Embryonic facial prominence (tissue), 1 donor: ENCODE results near the gene KDELR1.
A peak's percentile ranks its signal among the peaks of the same experiment; 100 is the strongest.

Experiments used
- DNase-seq: peaks from one replicate; pipeline ENCODE4 v3.0.0-alpha.2; 2016; ENCODE audit errors: extremely low spot score

The KDELR1 gene

GRCh38 chr19:48391100-48392005, at the start of gene KDELR1:
TSS of gene KDELR1 (minus strand) at chr19:48391551. CDS start at chr19:48391358, 193 bp downstream.
- peak; percentile 80 for DNase-seq

- no peak for DNase-seq
Measured at GRCh38 chr19:48436586-48436985, 45.2 kb upstream of the KDELR1 start.

- DNase-seq, result no peak
Measured at GRCh38 chr19:48433337-48433736, 42.0 kb upstream of the KDELR1 start.

GRCh38 chr19:48428670-48429069, 37.3 kb upstream of the KDELR1 start:
- DNase-seq, result no peak

GRCh38 chr19:48424694-48425219, 33.4 kb upstream of the KDELR1 start:
- DNase-seq, result no peak

- no peak for DNase-seq
Measured at GRCh38 chr19:48421548-48421947, 30.2 kb upstream of the KDELR1 start.

- no peak for DNase-seq
Measured at GRCh38 chr19:48419158-48419920, 28.0 kb upstream of the KDELR1 start.

- DNase-seq, result no peak
Measured at GRCh38 chr19:48418317-48419064, 27.1 kb upstream of the KDELR1 start.

GRCh38 chr19:48417421-48417820, 26.1 kb upstream of the KDELR1 start:
- DNase-seq, result no peak

- no peak for DNase-seq
Measured at GRCh38 chr19:48415806-48416221, 24.5 kb upstream of the KDELR1 start.

GRCh38 chr19:48415395-48415794, 24.0 kb upstream of the KDELR1 start:
- DNase-seq, result no peak

- no peak for DNase-seq
Measured at GRCh38 chr19:48413879-48414587, 22.7 kb upstream of the KDELR1 start.

- no peak for DNase-seq
Measured at GRCh38 chr19:48405850-48406249, 14.5 kb upstream of the KDELR1 start.

GRCh38 chr19:48405010-48405659, 13.8 kb upstream of the KDELR1 start:
- DNase-seq, result no peak

GRCh38 chr19:48403606-48404005, 12.3 kb upstream of the KDELR1 start:
- DNase-seq, result no peak

GRCh38 chr19:48401287-48401686, 9.9 kb upstream of the KDELR1 start:
- no peak for DNase-seq

GRCh38 chr19:48400018-48400742, 8.8 kb upstream of the KDELR1 start:
- DNase-seq, result no peak

- DNase-seq, result no peak
Measured at GRCh38 chr19:48398375-48399235, 7.3 kb upstream of the KDELR1 start.

GRCh38 chr19:48398102-48398374, 6.7 kb upstream of the KDELR1 start:
- no peak for DNase-seq
